ENCODE results near the gene DEFB131B.

Gene DEFB131B

GRCh38 chr11:71913756-71914526, 35.7 kb downstream of the DEFB131B start:
- Histone ChIP-seq H3K9me2 (replicated peaks; ENCODE audit: low read depth, low read length) (no peaks in the 10 kb centered on the region), H3K27me3 (ENCODE audit: insufficient read depth, low read length, poor library complexity, severe bottlenecking) (no peaks in the 10 kb centered on the region), H3K9me3 (ENCODE audit: insufficient read depth, low read depth, low read length) (no peaks in the 10 kb centered on the region), H2AFZ (ENCODE audit: low read length) (no peak overlapping the region), H3F3A (ENCODE audit: low read depth) (no peaks in the 10 kb centered on the region), H3K4me1 (ENCODE audit: insufficient read depth, low read length, poor library complexity, severe bottlenecking) (no peaks in the 10 kb centered on the region), H3K4me2 (ENCODE audit: low read depth, low read length, poor library complexity, severe bottlenecking) (no peak overlapping the region), H3K4me3 (ENCODE audit: low read length, poor library complexity, severe bottlenecking) (no peak overlapping the region), H3K36me3 (ENCODE audit: insufficient read depth, low read length) (no peaks in the 10 kb centered on the region), H3K79me2 (ENCODE audit: insufficient read depth, low read length) (no peaks in the 10 kb centered on the region), H3K9ac (ENCODE audit: low read depth, low read length, poor library complexity, severe bottlenecking) (no peak overlapping the region), H4K20me1 (ENCODE audit: insufficient read depth, low read length, poor library complexity, severe bottlenecking) (no peaks in the 10 kb centered on the region)
- TF ChIP-seq CTCF (conservative IDR thresholded peaks at IDR 0.05; ENCODE audit: low read length) (no peak), EZH2phosphoT487 (IDR thresholded peaks at IDR 0.05; ENCODE audit: borderline replicate concordance) (no peak)

DNA sequence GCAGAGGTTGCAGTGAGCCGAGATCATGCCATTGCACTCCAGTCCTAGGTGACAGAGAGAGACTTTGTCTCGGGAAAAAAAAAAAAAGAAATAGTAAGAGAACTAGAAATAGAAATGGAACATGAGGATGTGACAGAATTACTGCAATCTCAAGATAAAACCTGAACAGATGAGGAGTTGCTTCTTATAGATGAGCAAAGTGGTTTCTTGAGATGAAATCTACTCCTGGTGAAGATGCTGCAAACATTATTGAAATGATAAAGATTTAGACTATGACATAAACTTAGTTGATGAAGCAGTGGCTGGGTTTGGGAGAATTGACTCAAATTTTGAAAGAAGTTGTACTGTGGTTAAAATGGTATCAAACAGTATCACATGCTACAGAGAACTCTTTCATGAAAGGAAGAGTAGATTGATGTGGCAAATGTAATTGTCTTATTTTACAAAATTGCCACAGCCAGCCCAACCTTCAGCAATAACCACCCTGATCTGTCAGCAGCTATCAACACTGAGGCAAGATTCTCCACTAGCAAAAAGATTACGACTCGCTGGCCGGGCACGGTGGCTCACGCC, 36.5 kb downstream of the DEFB131B start:
- no peaks in the 10 kb centered on the region for H3K36me3 ChIP-seq (ENCODE audit: insufficient read depth, low read length)
- no peaks in the 10 kb centered on the region for H4K20me1 ChIP-seq (ENCODE audit: insufficient read depth, low read length, poor library complexity, severe bottlenecking)
- H3K4me3 ChIP-seq (ENCODE audit: low read length, poor library complexity, severe bottlenecking): no peak overlapping the region
- H3K9ac ChIP-seq (ENCODE audit: low read depth, low read length, poor library complexity, severe bottlenecking): no peak overlapping the region
- no peaks in the 10 kb centered on the region for H3K4me1 ChIP-seq (ENCODE audit: insufficient read depth, low read length, poor library complexity, severe bottlenecking)
- no peaks in the 10 kb centered on the region for H3F3A ChIP-seq (ENCODE audit: low read depth)
- H3K9me2 ChIP-seq (replicated peaks; ENCODE audit: low read depth, low read length): no peaks in the 10 kb centered on the region
- TF ChIP-seq CTCF (conservative IDR thresholded peaks at IDR 0.05; ENCODE audit: low read length) (no peak), EZH2phosphoT487 (IDR thresholded peaks at IDR 0.05; ENCODE audit: borderline replicate concordance) (no peak)
- no peak overlapping the region for H3K4me2 ChIP-seq (ENCODE audit: low read depth, low read length, poor library complexity, severe bottlenecking)
- no peaks in the 10 kb centered on the region for H3K79me2 ChIP-seq (ENCODE audit: insufficient read depth, low read length)
- no peak overlapping the region for H2AFZ ChIP-seq (ENCODE audit: low read length)
- no peaks in the 10 kb centered on the region for H3K27me3 ChIP-seq (ENCODE audit: insufficient read depth, low read length, poor library complexity, severe bottlenecking)
- no peaks in the 10 kb centered on the region for H3K9me3 ChIP-seq (ENCODE audit: insufficient read depth, low read depth, low read length)

DNA sequence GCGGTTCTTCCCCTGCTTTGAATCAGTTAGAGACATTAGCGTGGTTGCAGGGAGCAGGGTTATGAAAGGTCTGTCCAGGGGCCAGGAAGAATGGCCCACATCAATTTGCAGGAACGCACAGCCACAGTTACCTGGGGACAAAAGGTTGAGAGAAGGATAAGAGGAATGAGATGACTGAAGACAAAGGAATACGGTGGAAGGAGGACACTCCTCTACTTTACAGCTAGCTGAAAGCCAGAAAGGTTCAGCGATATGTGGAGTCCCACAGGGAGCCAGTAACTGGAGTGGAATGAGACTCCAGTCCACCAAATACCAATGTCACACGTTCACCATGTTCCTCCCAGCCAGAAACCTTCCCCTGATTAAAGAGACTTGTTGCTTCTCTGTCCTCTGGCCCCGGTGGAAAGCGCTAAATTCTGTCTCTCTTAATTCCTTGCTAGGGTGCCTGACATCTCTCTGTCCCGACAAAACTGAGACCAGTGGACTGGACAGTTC, 39.4 kb downstream of the DEFB131B start:
- Histone ChIP-seq H3K79me2 (ENCODE audit: insufficient read depth, low read length) (no peaks in the 10 kb centered on the region), H3K9me2 (replicated peaks; ENCODE audit: low read depth, low read length) (no peaks in the 10 kb centered on the region), H3K9me3 (ENCODE audit: insufficient read depth, low read depth, low read length) (no peaks in the 10 kb centered on the region), H4K20me1 (ENCODE audit: insufficient read depth, low read length, poor library complexity, severe bottlenecking) (no peaks in the 10 kb centered on the region), H3K9ac (ENCODE audit: low read depth, low read length, poor library complexity, severe bottlenecking) (no peak overlapping the region), H3K4me2 (ENCODE audit: low read depth, low read length, poor library complexity, severe bottlenecking) (no peak overlapping the region), H2AFZ (ENCODE audit: low read length) (no peak overlapping the region), H3K27me3 (ENCODE audit: insufficient read depth, low read length, poor library complexity, severe bottlenecking) (no peaks in the 10 kb centered on the region), H3K4me3 (ENCODE audit: low read length, poor library complexity, severe bottlenecking) (no peak overlapping the region), H3K36me3 (ENCODE audit: insufficient read depth, low read length) (no peaks in the 10 kb centered on the region), H3K4me1 (ENCODE audit: insufficient read depth, low read length, poor library complexity, severe bottlenecking) (no peaks in the 10 kb centered on the region), H3F3A (ENCODE audit: low read depth) (no peaks in the 10 kb centered on the region)
- TF ChIP-seq EZH2phosphoT487 (IDR thresholded peaks at IDR 0.05; ENCODE audit: borderline replicate concordance) (no peak), CTCF (conservative IDR thresholded peaks at IDR 0.05; ENCODE audit: low read length) (no peak)

All from Loucy (cell line).